ENCODE results near the gene FRMD4A.

- TF ChIP-seq CTCF (IDR thresholded peaks at IDR 0.05) (no peak), EZH2 (IDR thresholded peaks at IDR 0.05) (no peak), EZH2phosphoT487 (IDR thresholded peaks at IDR 0.05) (no peak)
Measured at GRCh38 chr10:14020037-14020664, 310.6 kb downstream of the FRMD4A start.

Measured in neural progenitor cell (in vitro differentiated cells).